CD4-positive, CD25-positive, alpha-beta regulatory T cell (primary cell): Measurements from ENCODE around the gene TBC1D7. TPM values are rescaled to one million over a fixed set of nuclear protein-coding genes. Genes with fewer than 3 reads are reported as not detected.
A peak's percentile ranks its signal among the peaks of the same experiment; 100 is the strongest.

ENCODE experiments used
- ATAC-seq, 2 donors: fragments of 150-1000 bp; cut with Tn5 transposase; one replicate each; pipeline ENCODE4 v1.10.0; 2021; ENCODE audit warnings: low read depth in 2 of 2, moderate number of reproducible peaks in 2 of 2, moderate library complexity in 1 of 2
- DNase-seq, 3 donors: peaks; one replicate each; pipeline versions ENCODE4 v3.0.0 to v3.0.0-alpha.2; 2012 to 2022; ENCODE audit warnings: mixed read lengths in 1 of 3
- H3K27ac ChIP-seq: one replicate; pipeline ENCODE4 v1.7.0; 2013; ENCODE audit warnings: mild to moderate bottlenecking, low read length; ENCODE audit not compliant: insufficient read depth, poor library complexity, severe bottlenecking
- H3K27me3 ChIP-seq: one replicate; pipeline ENCODE4 v1.7.0; 2013; ENCODE audit warnings: low read length; ENCODE audit not compliant: control insufficient read depth, insufficient read depth
- H3K36me3 ChIP-seq: one replicate; pipeline ENCODE4 v1.7.0; 2013; ENCODE audit warnings: mild to moderate bottlenecking, low read length, moderate library complexity; ENCODE audit not compliant: control insufficient read depth, insufficient read depth
- H3K4me1 ChIP-seq: 2 replicates; pipeline ENCODE4 v1.7.0; 2013; ENCODE audit warnings: mild to moderate bottlenecking, low read length; ENCODE audit not compliant: insufficient read depth, control insufficient read depth, poor library complexity, severe bottlenecking
- H3K4me3 ChIP-seq: one replicate; pipeline ENCODE4 v1.7.0; 2013; ENCODE audit warnings: low read depth, mild to moderate bottlenecking, low read length, moderate library complexity
- H3K9me3 ChIP-seq, 2 experiments: 1 replicate in 1 of 2; 2 replicates in 1 of 2; pipeline ENCODE4 v1.7.0; 2013; ENCODE audit warnings: low read length in 2 of 2, mild to moderate bottlenecking in 1 of 2, moderate library complexity in 1 of 2; ENCODE audit not compliant: control insufficient read depth in 2 of 2
- H3K27ac Mint-ChIP-seq, 3 donors: one replicate each; pipeline ENCODE4 v1.8.0; 2020 to 2022; ENCODE audit warnings: mild to moderate bottlenecking in 3 of 3, mixed read lengths in 3 of 3, moderate library complexity in 2 of 3
- H3K27me3 Mint-ChIP-seq: one replicate; pipeline ENCODE4 v1.8.0; 2022; ENCODE audit warnings: mild to moderate bottlenecking, mixed read lengths
- H3K36me3 Mint-ChIP-seq: one replicate; pipeline ENCODE4 v1.8.0; 2020; ENCODE audit warnings: mixed read lengths
- H3K4me1 Mint-ChIP-seq, 4 donors: one replicate each; pipeline ENCODE4 v1.8.0; 2020 to 2022; ENCODE audit warnings: mixed read lengths in 4 of 4, mild to moderate bottlenecking in 1 of 4
- H3K4me3 Mint-ChIP-seq, 4 donors: one replicate each; pipeline ENCODE4 v1.8.0; 2020 to 2022; ENCODE audit warnings: mild to moderate bottlenecking in 4 of 4, mixed read lengths in 4 of 4, moderate library complexity in 3 of 4
- H3K9me3 Mint-ChIP-seq, 7 donors: one replicate each; pipeline ENCODE4 v1.8.0; 2020 to 2022; ENCODE audit warnings: mixed read lengths in 7 of 7, mild to moderate bottlenecking in 3 of 7, moderate library complexity in 2 of 7
- polyA plus RNA-seq, 4 donors: library from polyadenylated mRNA; unstranded; fragments of 300-500 nt; fragmentation: Illumina TruSeq; gene quantifications; one replicate each; pipeline ENCODE4 v1.2.3, GENCODE V29; 2021
- total RNA-seq: library from RNA; stranded (reverse); gene quantifications from one replicate; pipeline ENCODE4 v1.2.3, GENCODE V29; 2022

TBC1D7 gene
- total and polyA plus RNA-seq, 5 donors from 2014 or later = 16.2 to 31.3 (median 20.7) TPM

DNA sequence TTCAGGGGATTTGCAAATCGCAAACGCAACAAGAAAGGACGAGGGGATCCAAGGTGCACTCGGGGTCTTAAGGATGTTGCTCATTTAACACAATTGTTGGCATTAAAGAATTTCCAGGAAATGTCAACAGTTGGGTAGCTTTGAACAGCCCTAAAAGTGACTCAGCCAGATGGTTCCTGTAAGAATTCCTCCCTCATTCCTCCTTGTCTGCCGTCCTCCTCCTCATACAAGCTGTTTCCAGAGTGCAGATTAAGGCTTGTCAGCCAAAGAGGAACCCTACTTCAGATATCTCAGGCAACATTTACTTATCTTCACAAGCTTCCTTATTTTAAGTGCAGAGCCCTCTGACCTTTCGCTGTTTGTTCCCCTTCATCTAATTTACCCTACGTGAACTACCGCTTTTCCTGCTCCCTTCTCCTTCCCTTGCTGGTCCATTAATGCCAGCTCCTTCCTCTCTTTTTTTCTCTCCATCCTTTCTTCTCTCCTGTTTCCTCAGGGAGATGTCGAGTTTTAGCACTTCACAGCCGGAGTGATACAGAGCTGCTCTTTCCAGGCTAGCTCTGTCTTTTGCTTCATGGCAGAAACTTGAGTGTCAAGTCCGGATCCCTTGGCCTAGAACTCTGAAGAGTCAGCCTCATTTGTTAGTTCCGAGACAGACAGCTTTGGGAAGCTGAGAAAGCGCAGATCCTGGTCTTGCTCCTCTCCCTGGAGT lies 26.1 kb upstream of the TBC1D7 start:
- no peak for ATAC-seq
- H3K27ac Mint-ChIP-seq = peak overlapping the region; percentile 85 to 87 (median 86)
- Histone ChIP-seq H3K9me3 (no peaks in the 10 kb centered on the region), H3K27ac (no peak overlapping the region), H3K4me1 (peaks cover 27% of the 10 kb centered on the region), H3K4me3 (peak overlapping the region; percentile 83), H3K36me3 (no peaks in the 10 kb centered on the region), H3K27me3 (no peaks in the 10 kb centered on the region)
- no peaks in the 10 kb centered on the region for H3K27me3 Mint-ChIP-seq
- no peaks in the 10 kb centered on the region for H3K36me3 Mint-ChIP-seq
- H3K9me3 Mint-ChIP-seq = no peaks in the 10 kb centered on the region
- no peak for DNase-seq
- H3K4me3 Mint-ChIP-seq = peak overlapping the region in 1 of 4 donors; percentile 7
- peaks cover 29 to 39% (median 32%) of the 10 kb centered on the region in 4 donors for H3K4me1 Mint-ChIP-seq

DNA sequence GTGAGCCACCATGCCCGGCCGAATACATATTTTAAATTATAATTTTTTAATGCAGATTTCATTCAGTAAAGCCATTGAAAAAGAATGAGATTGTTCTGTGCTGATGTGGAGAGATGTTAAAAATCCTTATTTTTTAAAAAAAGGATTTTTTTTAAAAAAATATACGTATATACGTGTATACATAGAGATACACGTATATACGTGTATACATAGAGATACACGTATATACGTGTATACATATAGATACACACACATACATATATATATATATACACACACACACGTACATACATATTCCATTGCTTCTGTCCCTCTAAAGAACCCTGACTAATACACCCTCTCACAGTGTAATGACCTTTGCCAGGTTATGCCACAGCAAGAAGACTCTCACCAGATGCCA lies 23.8 kb upstream of the TBC1D7 start:
- Mint-ChIP-seq H3K27me3 (peaks cover 4% of the 10 kb centered on the region), H3K9me3 (no peaks in the 10 kb centered on the region), H3K4me3 (no peak overlapping the region), H3K36me3 (no peaks in the 10 kb centered on the region), H3K27ac (no peak overlapping the region), H3K4me1 (peaks cover 22 to 39% (median 31%) of the 10 kb centered on the region in 4 donors)
- DNase-seq (no peak), ATAC-seq (no peak)
- H3K4me3 ChIP-seq = no peak overlapping the region
- no peak overlapping the region for H3K27ac ChIP-seq
- no peaks in the 10 kb centered on the region for H3K36me3 ChIP-seq
- H3K4me1 ChIP-seq = peaks cover 27% of the 10 kb centered on the region
- no peaks in the 10 kb centered on the region for H3K9me3 ChIP-seq
- no peaks in the 10 kb centered on the region for H3K27me3 ChIP-seq

DNA sequence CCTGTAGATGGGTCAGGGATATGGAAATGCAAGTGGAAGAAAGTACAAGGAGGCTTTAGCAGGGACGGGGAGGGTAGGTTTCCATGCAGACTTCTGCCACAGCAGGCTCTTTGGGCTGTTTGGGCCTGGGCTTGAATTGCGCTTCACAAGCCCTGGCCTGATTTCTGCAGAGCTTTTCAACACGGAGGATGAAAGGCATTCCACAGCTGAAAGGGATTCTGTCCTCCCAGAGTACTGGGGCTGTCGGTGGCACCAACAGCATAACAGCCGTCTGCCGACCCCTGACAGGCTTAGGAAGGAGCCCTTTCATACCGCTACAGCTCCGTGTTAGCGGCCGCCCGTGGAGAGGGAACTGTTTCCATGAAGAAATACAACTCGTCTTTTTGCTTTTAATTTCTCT lies 22.9 kb upstream of the TBC1D7 start:
- H3K4me3 ChIP-seq = no peak overlapping the region
- Mint-ChIP-seq H3K36me3 (no peaks in the 10 kb centered on the region), H3K4me1 (peaks cover 18 to 32% (median 25%) of the 10 kb centered on the region in 4 donors), H3K4me3 (no peak overlapping the region), H3K27ac (no peak overlapping the region), H3K9me3 (no peaks in the 10 kb centered on the region), H3K27me3 (peaks cover 4% of the 10 kb centered on the region)
- peaks cover 22% of the 10 kb centered on the region for H3K4me1 ChIP-seq
- DNase-seq (no peak), ATAC-seq (no peak)
- no peaks in the 10 kb centered on the region for H3K27me3 ChIP-seq
- H3K36me3 ChIP-seq = no peaks in the 10 kb centered on the region
- H3K9me3 ChIP-seq = no peaks in the 10 kb centered on the region
- H3K27ac ChIP-seq = no peak overlapping the region

DNA sequence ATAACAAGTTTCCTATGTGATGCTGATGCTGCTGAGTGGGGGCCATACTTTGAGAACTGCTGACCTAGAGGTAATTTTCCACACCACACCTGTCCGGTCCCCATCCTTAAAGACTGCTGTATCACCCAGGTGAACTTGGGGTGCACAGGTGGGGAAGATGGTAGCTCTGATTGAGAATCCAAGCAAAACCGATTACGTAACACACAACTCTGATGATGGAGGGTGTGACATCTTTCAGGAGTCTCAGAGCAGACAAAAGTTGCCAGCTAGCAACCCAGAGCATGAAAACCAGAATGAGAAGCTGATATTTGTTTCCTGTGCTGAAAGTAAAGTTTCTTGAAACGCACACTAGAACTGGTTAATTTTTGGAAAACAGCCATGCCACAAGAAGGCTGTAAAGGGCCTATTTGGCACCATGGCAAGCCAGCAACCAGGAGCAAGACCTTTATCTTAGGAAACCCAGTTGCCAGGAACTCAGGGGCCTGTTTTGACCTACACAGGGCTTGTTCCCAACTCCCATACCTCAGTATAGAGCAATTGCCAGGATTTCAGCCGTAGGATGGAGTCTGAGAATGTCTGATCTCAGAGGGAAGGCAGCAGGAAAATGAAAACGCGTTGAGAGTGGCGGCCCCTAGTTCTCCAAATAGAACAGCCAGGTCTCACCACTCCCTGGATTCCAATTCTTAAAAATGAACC lies 21.6 kb upstream of the TBC1D7 start:
- DNase-seq = no peak
- H3K9me3 ChIP-seq = no peaks in the 10 kb centered on the region
- peaks cover 4% of the 10 kb centered on the region for H3K27me3 Mint-ChIP-seq
- H3K27ac ChIP-seq = no peak overlapping the region
- no peak for ATAC-seq
- H3K27ac Mint-ChIP-seq = no peak overlapping the region
- H3K4me3 ChIP-seq = no peak overlapping the region
- H3K4me1 ChIP-seq = peaks cover 9% of the 10 kb centered on the region
- H3K4me3 Mint-ChIP-seq = no peak overlapping the region
- no peaks in the 10 kb centered on the region for H3K27me3 ChIP-seq
- no peaks in the 10 kb centered on the region for H3K36me3 Mint-ChIP-seq
- H3K36me3 ChIP-seq = no peaks in the 10 kb centered on the region
- peaks cover 5 to 19% (median 12%) of the 10 kb centered on the region in 4 donors for H3K4me1 Mint-ChIP-seq
- H3K9me3 Mint-ChIP-seq = no peaks in the 10 kb centered on the region

DNA sequence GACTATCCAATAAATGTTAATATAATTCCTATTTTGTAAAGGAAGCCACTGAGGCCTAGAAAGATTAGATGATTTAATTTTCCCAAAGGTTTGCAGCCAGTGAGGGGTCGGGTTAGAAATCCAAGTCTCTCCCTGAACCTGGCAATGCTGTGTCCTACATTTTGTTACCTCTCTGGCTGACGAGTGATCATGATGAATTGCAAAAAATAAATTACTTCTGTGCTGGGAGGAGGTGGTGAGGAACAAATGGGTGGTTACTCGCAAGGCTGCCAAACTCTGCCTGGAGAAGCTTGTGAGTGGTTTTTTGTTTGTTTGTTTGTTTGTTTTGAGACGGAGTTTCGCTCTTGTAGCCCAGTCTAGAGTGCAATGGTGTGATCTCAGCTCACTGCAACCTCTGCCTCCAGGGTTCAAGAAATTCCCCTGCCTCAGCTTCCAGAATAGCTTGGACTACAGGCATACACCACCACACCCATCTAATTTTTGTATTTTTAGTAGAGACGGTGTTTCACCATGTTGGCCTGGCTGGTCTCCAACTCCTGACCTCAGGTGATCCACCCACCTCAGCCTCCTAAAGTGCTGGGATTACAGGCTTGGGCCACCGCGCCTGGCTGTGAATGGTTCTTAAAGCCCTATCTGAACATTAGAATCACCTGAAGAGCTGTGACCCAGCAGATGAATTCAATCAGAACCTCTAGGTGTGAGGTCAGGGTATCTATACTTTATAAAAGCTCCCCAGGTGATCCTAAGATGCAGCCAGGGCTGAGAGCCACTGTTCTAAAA lies 20.2 kb upstream of the TBC1D7 start:
- Mint-ChIP-seq H3K9me3 (no peaks in the 10 kb centered on the region), H3K4me1 (peaks cover 0 to 7% (median 1%) of the 10 kb centered on the region in 4 donors)

DNA sequence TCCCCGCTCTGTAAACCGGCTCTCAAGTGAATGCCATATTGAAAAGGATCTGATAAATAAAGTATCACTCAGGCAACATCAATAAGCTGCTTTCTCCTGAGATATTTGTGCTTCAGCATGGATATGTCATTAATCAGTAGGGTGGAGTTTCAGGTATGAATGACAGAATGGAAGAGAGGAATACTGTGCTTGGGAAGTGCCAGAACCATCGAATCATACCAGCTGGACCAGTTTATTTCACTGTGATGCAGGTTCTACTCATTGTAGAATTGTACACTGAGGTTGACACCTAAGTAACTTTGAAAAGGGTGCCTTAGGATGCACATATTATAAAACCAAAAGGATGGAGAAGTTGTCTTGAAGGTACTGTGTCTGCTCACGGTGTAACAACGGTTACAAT lies 17.9 kb upstream of the TBC1D7 start:
- ATAC-seq (no peak), DNase-seq (no peak)
- Histone ChIP-seq H3K27me3 (no peaks in the 10 kb centered on the region), H3K9me3 (no peaks in the 10 kb centered on the region), H3K36me3 (no peaks in the 10 kb centered on the region), H3K27ac (no peak overlapping the region), H3K4me3 (no peak overlapping the region), H3K4me1 (no peaks in the 10 kb centered on the region)
- peaks cover 4% of the 10 kb centered on the region for H3K27me3 Mint-ChIP-seq
- no peak overlapping the region for H3K4me3 Mint-ChIP-seq
- peaks cover 0 to 7% (median 0%) of the 10 kb centered on the region in 7 donors for H3K9me3 Mint-ChIP-seq
- H3K27ac Mint-ChIP-seq = no peak overlapping the region
- no peaks in the 10 kb centered on the region for H3K36me3 Mint-ChIP-seq
- peaks cover 0 to 4% (median 0%) of the 10 kb centered on the region in 4 donors for H3K4me1 Mint-ChIP-seq

More for the DNA sequence above, 20.2 kb upstream of the TBC1D7 start:
- ATAC-seq (no peak), DNase-seq (no peak)
- no peak overlapping the region for H3K27ac ChIP-seq
- H3K9me3 ChIP-seq = no peaks in the 10 kb centered on the region
- H3K27ac Mint-ChIP-seq = no peak overlapping the region
- H3K4me3 Mint-ChIP-seq = no peak overlapping the region
- H3K4me3 ChIP-seq = no peak overlapping the region
- no peaks in the 10 kb centered on the region for H3K36me3 Mint-ChIP-seq
- no peaks in the 10 kb centered on the region for H3K27me3 ChIP-seq
- peaks cover 4% of the 10 kb centered on the region for H3K27me3 Mint-ChIP-seq
- H3K36me3 ChIP-seq = no peaks in the 10 kb centered on the region
- H3K4me1 ChIP-seq = no peaks in the 10 kb centered on the region

DNA sequence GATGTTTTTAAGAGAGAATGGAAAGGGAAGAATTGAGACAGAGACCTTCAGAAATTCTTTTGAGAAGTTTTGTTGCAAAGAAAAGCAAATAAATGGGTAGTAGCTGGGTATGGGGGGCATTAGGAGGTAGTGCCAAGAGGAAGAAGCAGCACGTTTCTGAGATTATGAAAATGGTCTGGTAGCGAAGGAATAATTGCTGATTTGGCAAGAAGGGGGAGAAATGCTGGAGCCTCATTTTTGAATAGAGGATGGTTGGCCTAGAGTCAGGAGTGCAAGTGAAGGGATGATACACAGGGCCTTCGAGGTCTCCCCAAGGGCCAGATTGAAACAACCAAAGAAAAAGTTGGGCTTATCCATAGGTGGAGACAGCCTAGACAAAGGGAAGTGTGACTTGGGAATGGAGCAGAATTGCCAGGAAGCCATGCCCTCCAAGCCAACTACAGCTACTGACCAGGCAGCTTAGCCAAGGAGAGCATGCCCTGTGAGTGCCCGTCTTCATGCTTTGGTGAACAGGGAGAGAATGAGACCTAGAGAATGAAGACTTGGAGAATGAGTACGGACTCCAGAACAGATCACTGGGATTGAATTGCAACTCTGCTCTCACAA lies 14.2 kb upstream of the TBC1D7 start:
- Histone ChIP-seq H3K9me3 (no peaks in the 10 kb centered on the region), H3K4me3 (no peak overlapping the region), H3K27ac (no peak overlapping the region), H3K4me1 (no peaks in the 10 kb centered on the region), H3K36me3 (no peaks in the 10 kb centered on the region), H3K27me3 (peaks cover 2% of the 10 kb centered on the region)
- H3K9me3 Mint-ChIP-seq = peaks cover 0 to 9% (median 0%) of the 10 kb centered on the region in 7 donors
- peaks cover 4% of the 10 kb centered on the region for H3K27me3 Mint-ChIP-seq
- ATAC-seq (no peak), DNase-seq (no peak)
- no peak overlapping the region for H3K4me3 Mint-ChIP-seq
- H3K27ac Mint-ChIP-seq = no peak overlapping the region
- H3K4me1 Mint-ChIP-seq = no peaks in the 10 kb centered on the region
- no peaks in the 10 kb centered on the region for H3K36me3 Mint-ChIP-seq
